ENCODE results near the gene TBX2. TPM values are rescaled to one million over a fixed set of nuclear protein-coding genes. Genes with fewer than 3 reads are reported as not detected.
A peak's percentile ranks its signal among the peaks of the same experiment; 100 is the strongest.

TBX2 gene
- total and polyA plus RNA-seq, 2 of the 13 experiments (the other 11 are each of a cell fraction or from before 2014, with no cell fraction given) = 2.8 to 15.3 TPM

- TF ChIP-seq, protein P1, sequence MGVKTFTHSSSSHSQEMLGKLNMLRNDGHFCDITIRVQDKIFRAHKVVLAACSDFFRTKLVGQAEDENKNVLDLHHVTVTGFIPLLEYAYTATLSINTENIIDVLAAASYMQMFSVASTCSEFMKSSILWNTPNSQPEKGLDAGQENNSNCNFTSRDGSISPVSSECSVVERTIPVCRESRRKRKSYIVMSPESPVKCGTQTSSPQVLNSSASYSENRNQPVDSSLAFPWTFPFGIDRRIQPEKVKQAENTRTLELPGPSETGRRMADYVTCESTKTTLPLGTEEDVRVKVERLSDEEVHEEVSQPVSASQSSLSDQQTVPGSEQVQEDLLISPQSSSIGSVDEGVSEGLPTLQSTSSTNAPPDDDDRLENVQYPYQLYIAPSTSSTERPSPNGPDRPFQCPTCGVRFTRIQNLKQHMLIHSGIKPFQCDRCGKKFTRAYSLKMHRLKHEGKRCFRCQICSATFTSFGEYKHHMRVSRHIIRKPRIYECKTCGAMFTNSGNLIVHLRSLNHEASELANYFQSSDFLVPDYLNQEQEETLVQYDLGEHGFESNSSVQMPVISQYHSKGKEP (CRISPR knock-in tag; IDR thresholded peaks at IDR 0.05) = no peak
- no peak for TF ChIP-seq LCORL (IDR thresholded peaks at IDR 0.05)
- no peak for TF ChIP-seq LCORL (CRISPR knock-in tag; IDR thresholded peaks at IDR 0.05)
- TF ChIP-seq RFXANK (CRISPR knock-in tag; IDR thresholded peaks at IDR 0.05) = no peak
- 0 out of 2 replicates have a peak, but pooled peaks have one; percentile 40 for TF ChIP-seq ZMYM2 (CRISPR knock-in tag; IDR thresholded peaks at IDR 0.05)
- TF ChIP-seq FOSL2 (CRISPR knock-in tag; IDR thresholded peaks at IDR 0.05) = no peak
- TF ChIP-seq ZNF292 (CRISPR knock-in tag; IDR thresholded peaks at IDR 0.05; ENCODE audit: borderline replicate concordance, low read depth) = peak; percentile 61; the same call in 1 of the 2 replicates
- TF ChIP-seq, protein P2, sequence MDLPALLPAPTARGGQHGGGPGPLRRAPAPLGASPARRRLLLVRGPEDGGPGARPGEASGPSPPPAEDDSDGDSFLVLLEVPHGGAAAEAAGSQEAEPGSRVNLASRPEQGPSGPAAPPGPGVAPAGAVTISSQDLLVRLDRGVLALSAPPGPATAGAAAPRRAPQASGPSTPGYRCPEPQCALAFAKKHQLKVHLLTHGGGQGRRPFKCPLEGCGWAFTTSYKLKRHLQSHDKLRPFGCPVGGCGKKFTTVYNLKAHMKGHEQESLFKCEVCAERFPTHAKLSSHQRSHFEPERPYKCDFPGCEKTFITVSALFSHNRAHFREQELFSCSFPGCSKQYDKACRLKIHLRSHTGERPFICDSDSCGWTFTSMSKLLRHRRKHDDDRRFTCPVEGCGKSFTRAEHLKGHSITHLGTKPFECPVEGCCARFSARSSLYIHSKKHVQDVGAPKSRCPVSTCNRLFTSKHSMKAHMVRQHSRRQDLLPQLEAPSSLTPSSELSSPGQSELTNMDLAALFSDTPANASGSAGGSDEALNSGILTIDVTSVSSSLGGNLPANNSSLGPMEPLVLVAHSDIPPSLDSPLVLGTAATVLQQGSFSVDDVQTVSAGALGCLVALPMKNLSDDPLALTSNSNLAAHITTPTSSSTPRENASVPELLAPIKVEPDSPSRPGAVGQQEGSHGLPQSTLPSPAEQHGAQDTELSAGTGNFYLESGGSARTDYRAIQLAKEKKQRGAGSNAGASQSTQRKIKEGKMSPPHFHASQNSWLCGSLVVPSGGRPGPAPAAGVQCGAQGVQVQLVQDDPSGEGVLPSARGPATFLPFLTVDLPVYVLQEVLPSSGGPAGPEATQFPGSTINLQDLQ (CRISPR knock-in tag; IDR thresholded peaks at IDR 0.05) = no peak
- TF ChIP-seq HNRNPUL1 (IDR thresholded peaks at IDR 0.05; ENCODE audit: low read depth, low read length) = no peak
- TF ChIP-seq EHMT2 (IDR thresholded peaks at IDR 0.05; ENCODE audit: borderline replicate concordance, low read depth, low read length) = no peak
- TF ChIP-seq FOXO1 (CRISPR knock-in tag; IDR thresholded peaks at IDR 0.05) = 0 out of 2 replicates have a peak, but pooled peaks have one; percentile 17
- TF ChIP-seq KLF6 (CRISPR knock-in tag; IDR thresholded peaks at IDR 0.05) = no peak
- TF ChIP-seq JUNB (CRISPR knock-in tag; IDR thresholded peaks at IDR 0.05; ENCODE audit: borderline replicate concordance) = no peak
- TF ChIP-seq JUND (CRISPR knock-in tag; IDR thresholded peaks at IDR 0.05) = no peak
- TF ChIP-seq ZNF639 (CRISPR knock-in tag; conservative IDR thresholded peaks at IDR 0.05) = no peak
- TF ChIP-seq, protein P3, sequence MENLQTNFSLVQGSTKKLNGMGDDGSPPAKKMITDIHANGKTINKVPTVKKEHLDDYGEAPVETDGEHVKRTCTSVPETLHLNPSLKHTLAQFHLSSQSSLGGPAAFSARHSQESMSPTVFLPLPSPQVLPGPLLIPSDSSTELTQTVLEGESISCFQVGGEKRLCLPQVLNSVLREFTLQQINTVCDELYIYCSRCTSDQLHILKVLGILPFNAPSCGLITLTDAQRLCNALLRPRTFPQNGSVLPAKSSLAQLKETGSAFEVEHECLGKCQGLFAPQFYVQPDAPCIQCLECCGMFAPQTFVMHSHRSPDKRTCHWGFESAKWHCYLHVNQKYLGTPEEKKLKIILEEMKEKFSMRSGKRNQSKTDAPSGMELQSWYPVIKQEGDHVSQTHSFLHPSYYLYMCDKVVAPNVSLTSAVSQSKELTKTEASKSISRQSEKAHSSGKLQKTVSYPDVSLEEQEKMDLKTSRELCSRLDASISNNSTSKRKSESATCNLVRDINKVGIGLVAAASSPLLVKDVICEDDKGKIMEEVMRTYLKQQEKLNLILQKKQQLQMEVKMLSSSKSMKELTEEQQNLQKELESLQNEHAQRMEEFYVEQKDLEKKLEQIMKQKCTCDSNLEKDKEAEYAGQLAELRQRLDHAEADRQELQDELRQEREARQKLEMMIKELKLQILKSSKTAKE (CRISPR knock-in tag; IDR thresholded peaks at IDR 0.05; ENCODE audit: borderline replicate concordance) = peak; percentile 10; the same call in 1 of the 2 replicates
- TF ChIP-seq ZNF235 (CRISPR knock-in tag; IDR thresholded peaks at IDR 0.05; ENCODE audit: borderline replicate concordance) = 0 out of 2 replicates have a peak, but pooled peaks have one; percentile 31
- TF ChIP-seq EP300 (IDR thresholded peaks at IDR 0.05; ENCODE audit: low read depth in 2 of 2, low read length in 2 of 2) = peak in 1 of 2 experiments; percentile 29; a peak in 1 of 4 replicates
- no peak for TF ChIP-seq EP300 (CRISPR knock-in tag; IDR thresholded peaks at IDR 0.05; ENCODE audit: borderline replicate concordance)
- TF ChIP-seq SMYD3 (CRISPR knock-in tag; IDR thresholded peaks at IDR 0.05) = no peak
- TF ChIP-seq ZNF557 (CRISPR knock-in tag; IDR thresholded peaks at IDR 0.05) = no peak
- no peak for TF ChIP-seq KLF9 (CRISPR knock-in tag; IDR thresholded peaks at IDR 0.05; ENCODE audit: low read depth)
- TF ChIP-seq MLX (CRISPR knock-in tag; IDR thresholded peaks at IDR 0.05) = no peak
These were observed 20.0 kb upstream of the TBX2 start (continued) for GRCh38 chr17:61379457-61380216.
